T-helper 2 cell treated with Interferon-gamma antibody and Interleukin-4, amounts not matched to agents 5 μg/mL and 100 μg/mL, for 36 hours (primary cell): Measurements from ENCODE around the gene YTHDF2.
A peak's percentile ranks its signal among the peaks of the same experiment; 100 is the strongest.
"Not testable (repeated sequence)": the region's sequence is repeated elsewhere in the genome, so short reads cannot be mapped to it uniquely, and the experiment has no call there.

Source experiments
- DNase-seq: peaks from one replicate; pipeline ENCODE4 v3.0.0; 2021; ENCODE audit warnings: low spot score
- H3K27ac Mint-ChIP-seq: one replicate; pipeline ENCODE4 v1.8.0; 2021; ENCODE audit warnings: mild to moderate bottlenecking, mixed read lengths
- H3K27me3 Mint-ChIP-seq: one replicate; pipeline ENCODE4 v1.8.0; 2021; ENCODE audit warnings: low read depth, mixed read lengths
- H3K36me3 Mint-ChIP-seq: one replicate; pipeline ENCODE4 v1.8.0; 2021; ENCODE audit warnings: low read depth, mixed read lengths
- H3K4me1 Mint-ChIP-seq: one replicate; pipeline ENCODE4 v1.8.0; 2021; ENCODE audit warnings: low read depth, mixed read lengths
- H3K4me3 Mint-ChIP-seq: one replicate; pipeline ENCODE4 v1.8.0; 2022; ENCODE audit warnings: mild to moderate bottlenecking, moderate library complexity, mixed read lengths
- H3K9me3 Mint-ChIP-seq: one replicate; pipeline ENCODE4 v1.8.0; 2021; ENCODE audit warnings: mixed read lengths

The YTHDF2 gene

GRCh38 chr1:28736450-28737306, at the start of gene YTHDF2:
Gene YTHDF2 (plus strand): TSS chr1:28736940. CDS start chr1:28737121, 181 bp downstream.
- Mint-ChIP-seq H3K9me3 (no peaks in the 10 kb centered on the region), H3K27ac (peak within 1 kb of the TSS; percentile 95), H3K4me1 (peaks cover 25% of the 10 kb centered on the region), H3K36me3 (peaks cover 31% of the 10 kb centered on the region), H3K4me3 (peak within 1 kb of the TSS; percentile 93), H3K27me3 (no peaks in the 10 kb centered on the region)
- DNase-seq = peak; percentile 97

GRCh38 chr1:28691627-28692026, 45.1 kb upstream of the YTHDF2 start:
- not testable (repeated sequence) for H3K4me3 Mint-ChIP-seq, DNase-seq, H3K27me3 Mint-ChIP-seq, H3K4me1 Mint-ChIP-seq, H3K27ac Mint-ChIP-seq, H3K9me3 Mint-ChIP-seq
- peaks cover 36% of the 10 kb centered on the region for H3K36me3 Mint-ChIP-seq

GRCh38 chr1:28703629-28704028, 33.1 kb upstream of the YTHDF2 start:
- H3K4me1 Mint-ChIP-seq = peaks cover 15% of the 10 kb centered on the region
- H3K4me3 Mint-ChIP-seq = no peak overlapping the region
- no peaks in the 10 kb centered on the region for H3K9me3 Mint-ChIP-seq
- DNase-seq = no peak
- no peaks in the 10 kb centered on the region for H3K27me3 Mint-ChIP-seq
- H3K36me3 Mint-ChIP-seq = peaks cover 34% of the 10 kb centered on the region
- H3K27ac Mint-ChIP-seq = no peak overlapping the region

- peaks cover 33% of the 10 kb centered on the region for H3K36me3 Mint-ChIP-seq
- no peaks in the 10 kb centered on the region for H3K9me3 Mint-ChIP-seq
- no peak overlapping the region for H3K27ac Mint-ChIP-seq
- no peak for DNase-seq
- H3K4me1 Mint-ChIP-seq = peaks cover 2% of the 10 kb centered on the region
- no peaks in the 10 kb centered on the region for H3K27me3 Mint-ChIP-seq
- no peak overlapping the region for H3K4me3 Mint-ChIP-seq
Measured at GRCh38 chr1:28716336-28716735, 20.4 kb upstream of the YTHDF2 start.

- DNase-seq = no peak
- Mint-ChIP-seq H3K4me3 (no peak overlapping the region), H3K9me3 (no peaks in the 10 kb centered on the region), H3K27me3 (no peaks in the 10 kb centered on the region), H3K4me1 (peaks cover 2% of the 10 kb centered on the region), H3K36me3 (peaks cover 25% of the 10 kb centered on the region), H3K27ac (no peak overlapping the region)
Measured at GRCh38 chr1:28718166-28718565, 18.6 kb upstream of the YTHDF2 start.

- no peak overlapping the region for H3K4me3 Mint-ChIP-seq
- peaks cover 2% of the 10 kb centered on the region for H3K4me1 Mint-ChIP-seq
- DNase-seq = no peak
- H3K36me3 Mint-ChIP-seq = peaks cover 19% of the 10 kb centered on the region
- no peaks in the 10 kb centered on the region for H3K27me3 Mint-ChIP-seq
- no peak overlapping the region for H3K27ac Mint-ChIP-seq
- no peaks in the 10 kb centered on the region for H3K9me3 Mint-ChIP-seq
Measured at GRCh38 chr1:28718586-28719331, 18.0 kb upstream of the YTHDF2 start.

- no peak overlapping the region for H3K27ac Mint-ChIP-seq
- peaks cover 15% of the 10 kb centered on the region for H3K36me3 Mint-ChIP-seq
- no peak overlapping the region for H3K4me3 Mint-ChIP-seq
- no peaks in the 10 kb centered on the region for H3K27me3 Mint-ChIP-seq
- H3K4me1 Mint-ChIP-seq = peaks cover 2% of the 10 kb centered on the region
- no peak for DNase-seq
- no peaks in the 10 kb centered on the region for H3K9me3 Mint-ChIP-seq
Measured at GRCh38 chr1:28719332-28719619, 17.5 kb upstream of the YTHDF2 start.

GRCh38 chr1:28720376-28720775, 16.4 kb upstream of the YTHDF2 start:
- no peaks in the 10 kb centered on the region for H3K27me3 Mint-ChIP-seq
- peaks cover 7% of the 10 kb centered on the region for H3K36me3 Mint-ChIP-seq
- DNase-seq = no peak
- no peaks in the 10 kb centered on the region for H3K9me3 Mint-ChIP-seq
- H3K4me3 Mint-ChIP-seq = no peak overlapping the region
- no peaks in the 10 kb centered on the region for H3K4me1 Mint-ChIP-seq
- H3K27ac Mint-ChIP-seq = no peak overlapping the region

GRCh38 chr1:28721927-28722326, 14.8 kb upstream of the YTHDF2 start:
- not testable (repeated sequence) for H3K4me3 Mint-ChIP-seq, H3K36me3 Mint-ChIP-seq, H3K9me3 Mint-ChIP-seq, H3K27ac Mint-ChIP-seq, DNase-seq, H3K27me3 Mint-ChIP-seq, H3K4me1 Mint-ChIP-seq

GRCh38 chr1:28725365-28725764, 11.4 kb upstream of the YTHDF2 start:
- not testable (repeated sequence) for H3K4me1 Mint-ChIP-seq, H3K4me3 Mint-ChIP-seq, H3K27ac Mint-ChIP-seq, H3K36me3 Mint-ChIP-seq, H3K27me3 Mint-ChIP-seq, H3K9me3 Mint-ChIP-seq, DNase-seq

- peaks cover 29% of the 10 kb centered on the region for H3K36me3 Mint-ChIP-seq
- no peak for DNase-seq
- peaks cover 25% of the 10 kb centered on the region for H3K4me1 Mint-ChIP-seq
- H3K27me3 Mint-ChIP-seq = no peaks in the 10 kb centered on the region
- H3K27ac Mint-ChIP-seq = peak overlapping the region; percentile 95
- no peaks in the 10 kb centered on the region for H3K9me3 Mint-ChIP-seq
- H3K4me3 Mint-ChIP-seq = peak overlapping the region; percentile 93
Measured at GRCh38 chr1:28735961-28736449, 735 bp upstream of the YTHDF2 start.

GRCh38 chr1:28737307-28738132, 780 bp downstream of the YTHDF2 start:
- peak; percentile 31 for DNase-seq
- Mint-ChIP-seq H3K27me3 (no peaks in the 10 kb centered on the region), H3K4me3 (peak overlapping the region; percentile 93), H3K9me3 (no peaks in the 10 kb centered on the region), H3K4me1 (peaks cover 29% of the 10 kb centered on the region), H3K36me3 (peaks cover 40% of the 10 kb centered on the region), H3K27ac (peak overlapping the region; percentile 95)

- H3K4me1 Mint-ChIP-seq = peaks cover 45% of the 10 kb centered on the region
- no peaks in the 10 kb centered on the region for H3K9me3 Mint-ChIP-seq
- peak overlapping the region; percentile 93 for H3K4me3 Mint-ChIP-seq
- no peaks in the 10 kb centered on the region for H3K27me3 Mint-ChIP-seq
- peaks cover 62% of the 10 kb centered on the region for H3K36me3 Mint-ChIP-seq
- no peak overlapping the region for H3K27ac Mint-ChIP-seq
- DNase-seq = no peak
Measured at GRCh38 chr1:28740118-28740517, 3.4 kb downstream of the YTHDF2 start.

- H3K4me3 Mint-ChIP-seq = peak overlapping the region; percentile 53
- H3K36me3 Mint-ChIP-seq = peaks cover 58% of the 10 kb centered on the region
- H3K27me3 Mint-ChIP-seq = no peaks in the 10 kb centered on the region
- no peak for DNase-seq
- no peaks in the 10 kb centered on the region for H3K9me3 Mint-ChIP-seq
- peaks cover 38% of the 10 kb centered on the region for H3K4me1 Mint-ChIP-seq
- H3K27ac Mint-ChIP-seq = peak overlapping the region; percentile 20
Measured at GRCh38 chr1:28744184-28744583, 7.4 kb downstream of the YTHDF2 start.
